ENCODE data around the gene TTBK1. TPM values are rescaled to one million over a fixed set of nuclear protein-coding genes. Genes with fewer than 3 reads are reported as not detected.

Gene TTBK1
- total RNA-seq, 1 experiment from 2014 or later, result not detected

- CTCF ChIA-PET, result no interaction called here
- DNase-seq (ENCODE audit: low spot score), result no peak
- Histone ChIP-seq H3K4me3 (ENCODE audit: low read depth, low read length, poor library complexity, severe bottlenecking) (no peak overlapping the region), H3K36me3 (ENCODE audit: insufficient read depth, low read length, poor library complexity, severe bottlenecking) (no peaks in the 10 kb centered on the region), H3K27me3 (replicated peaks; ENCODE audit: insufficient read depth, low read depth, low read length, poor library complexity) (no peaks in the 10 kb centered on the region), H3K9me3 (ENCODE audit: low read depth, low read length, poor library complexity, severe bottlenecking) (no peaks in the 10 kb centered on the region), H3K4me1 (ENCODE audit: insufficient read depth, low read length, poor library complexity, severe bottlenecking) (peaks cover 5% of the 10 kb centered on the region), H3K27ac (ENCODE audit: low read depth, low read length, poor library complexity, severe bottlenecking) (no peak overlapping the region)
- TF ChIP-seq CTCF (conservative IDR thresholded peaks at IDR 0.05; ENCODE audit: low read depth, low read length), result no peak
- no peak for TF ChIP-seq EZH2 (IDR thresholded peaks at IDR 0.05; ENCODE audit: borderline replicate concordance, low read depth, low read length, poor library complexity, severe bottlenecking)
- BruUV-seq (replicated peaks), result no TSS peak
- intact Hi-C loops (cut with micrococcal nuclease; ENCODE audit: unreplicated experiment), result no loop called here
- POLR2A ChIA-PET (ENCODE audit: low non-redundant PET), result no interaction called here
Measured at GRCh38 chr6:43254138-43254817, 11.0 kb downstream of the TTBK1 start.

- Histone ChIP-seq H3K4me3 (ENCODE audit: low read depth, low read length, poor library complexity, severe bottlenecking) (no peak overlapping the region), H3K36me3 (ENCODE audit: insufficient read depth, low read length, poor library complexity, severe bottlenecking) (no peaks in the 10 kb centered on the region), H3K4me1 (ENCODE audit: insufficient read depth, low read length, poor library complexity, severe bottlenecking) (peaks cover 5% of the 10 kb centered on the region), H3K27me3 (replicated peaks; ENCODE audit: insufficient read depth, low read depth, low read length, poor library complexity) (no peaks in the 10 kb centered on the region), H3K9me3 (ENCODE audit: low read depth, low read length, poor library complexity, severe bottlenecking) (no peaks in the 10 kb centered on the region), H3K27ac (ENCODE audit: low read depth, low read length, poor library complexity, severe bottlenecking) (no peak overlapping the region)
- intact Hi-C loops (cut with micrococcal nuclease; ENCODE audit: unreplicated experiment), result no loop called here
- ChIA-PET POLR2A (ENCODE audit: low non-redundant PET) (no interaction called here), CTCF (no interaction called here)
- BruUV-seq (replicated peaks), result no TSS peak
- TF ChIP-seq EZH2 (IDR thresholded peaks at IDR 0.05; ENCODE audit: borderline replicate concordance, low read depth, low read length, poor library complexity, severe bottlenecking) (no peak), CTCF (conservative IDR thresholded peaks at IDR 0.05; ENCODE audit: low read depth, low read length) (no peak)
- no peak for DNase-seq (ENCODE audit: low spot score)
Measured at GRCh38 chr6:43254846-43255245, 11.6 kb downstream of the TTBK1 start.

- H3K9me3 ChIP-seq (ENCODE audit: low read depth, low read length, poor library complexity, severe bottlenecking), result no peaks in the 10 kb centered on the region
- H3K4me1 ChIP-seq (ENCODE audit: insufficient read depth, low read length, poor library complexity, severe bottlenecking), result peaks cover 5% of the 10 kb centered on the region
- TF ChIP-seq EZH2 (IDR thresholded peaks at IDR 0.05; ENCODE audit: borderline replicate concordance, low read depth, low read length, poor library complexity, severe bottlenecking), result no peak
- TF ChIP-seq CTCF (conservative IDR thresholded peaks at IDR 0.05; ENCODE audit: low read depth, low read length), result no peak
- no peaks in the 10 kb centered on the region for H3K36me3 ChIP-seq (ENCODE audit: insufficient read depth, low read length, poor library complexity, severe bottlenecking)
- ChIA-PET POLR2A (ENCODE audit: low non-redundant PET) (interaction anchor here (0.7 kb wide), 1 partner anchor 335 kb away, joined by 3 read pairs; no protein-coding TSS in a partner anchor), CTCF (no interaction called here)
- H3K27ac ChIP-seq (ENCODE audit: low read depth, low read length, poor library complexity, severe bottlenecking), result no peak overlapping the region
- H3K27me3 ChIP-seq (replicated peaks; ENCODE audit: insufficient read depth, low read depth, low read length, poor library complexity), result no peaks in the 10 kb centered on the region
- no peak for DNase-seq (ENCODE audit: low spot score)
- intact Hi-C loops (cut with micrococcal nuclease; ENCODE audit: unreplicated experiment), result no loop called here
- H3K4me3 ChIP-seq (ENCODE audit: low read depth, low read length, poor library complexity, severe bottlenecking), result no peak overlapping the region
- no TSS peak for BruUV-seq (replicated peaks)
Measured at GRCh38 chr6:43255408-43256054, 12.2 kb downstream of the TTBK1 start.

Measured in A673 (cell line).